Activated naive CD8-positive, alpha-beta T cell treated with anti-CD3 and anti-CD28 coated beads, Interleukin-2, amount 50 U/mL, for 16 hours (primary cell): ENCODE results near the gene SPATA16.
"Not testable (repeated sequence)": the region's sequence is repeated elsewhere in the genome, so short reads cannot be mapped to it uniquely, and the experiment has no call there.

Source experiments
- DNase-seq: peaks from one replicate; pipeline ENCODE4 v3.0.0-alpha.2; 2020; ENCODE audit warnings: low read depth, low spot score

Gene SPATA16

GRCh38 chr3:173140986-173141385 lies at the start of gene SPATA16:
Gene SPATA16 (minus strand): TSS chr3:173141235. CDS start chr3:173117731, 23,504 bp downstream.
- no peak for DNase-seq

- not testable (repeated sequence) for DNase-seq
Measured at GRCh38 chr3:173183022-173183421, 42.0 kb upstream of the SPATA16 start.

GRCh38 chr3:173173652-173174051 lies 32.6 kb upstream of the SPATA16 start:
- DNase-seq = no peak

GRCh38 chr3:173159139-173159538 lies 18.1 kb upstream of the SPATA16 start:
- DNase-seq = not testable (repeated sequence)

GRCh38 chr3:173156533-173156932 lies 15.5 kb upstream of the SPATA16 start:
- DNase-seq = not testable (repeated sequence)

GRCh38 chr3:173153631-173154030 lies 12.6 kb upstream of the SPATA16 start:
- DNase-seq = no peak

- no peak for DNase-seq
Measured at GRCh38 chr3:173139420-173139819, 1.6 kb downstream of the SPATA16 start.

GRCh38 chr3:173138026-173138425 lies 3.0 kb downstream of the SPATA16 start:
- no peak for DNase-seq

GRCh38 chr3:173135059-173135458 lies 6.0 kb downstream of the SPATA16 start:
- no peak for DNase-seq

- DNase-seq = no peak
Measured at GRCh38 chr3:173128633-173129032, 12.4 kb downstream of the SPATA16 start.

- no peak for DNase-seq
Measured at GRCh38 chr3:173111321-173111720, 29.7 kb downstream of the SPATA16 start.

- no peak for DNase-seq
Measured at GRCh38 chr3:173109143-173109542, 31.9 kb downstream of the SPATA16 start.

- DNase-seq = no peak
Measured at GRCh38 chr3:173103469-173103868, 37.6 kb downstream of the SPATA16 start.

GRCh38 chr3:173098959-173099358 lies 42.1 kb downstream of the SPATA16 start:
- DNase-seq = no peak

GRCh38 chr3:173096994-173097785 lies 43.8 kb downstream of the SPATA16 start:
- no peak for DNase-seq

- no peak for DNase-seq
Measured at GRCh38 chr3:173096140-173096539, 44.9 kb downstream of the SPATA16 start.

GRCh38 chr3:173092038-173092437 lies 49.0 kb downstream of the SPATA16 start:
- DNase-seq = no peak

GRCh38 chr3:173090492-173090891 lies 50.5 kb downstream of the SPATA16 start:
- no peak for DNase-seq

- DNase-seq = no peak
Measured at GRCh38 chr3:173089283-173089682, 51.8 kb downstream of the SPATA16 start.

- no peak for DNase-seq
Measured at GRCh38 chr3:173078525-173078924, 62.5 kb downstream of the SPATA16 start.

GRCh38 chr3:173066044-173067004 lies 74.7 kb downstream of the SPATA16 start:
- DNase-seq = no peak

GRCh38 chr3:173065543-173065981 lies 75.5 kb downstream of the SPATA16 start:
- DNase-seq = no peak
